NCI-H1092 treated with DMSO at 0.1 percent for 48 hours (cell line): ENCODE results near the gene CPLANE1.

Experiments
- DNase-seq: peaks from one replicate; lab custom pipeline; 2025; lab: John Stamatoyannopoulos, UW

The CPLANE1 gene

DNA sequence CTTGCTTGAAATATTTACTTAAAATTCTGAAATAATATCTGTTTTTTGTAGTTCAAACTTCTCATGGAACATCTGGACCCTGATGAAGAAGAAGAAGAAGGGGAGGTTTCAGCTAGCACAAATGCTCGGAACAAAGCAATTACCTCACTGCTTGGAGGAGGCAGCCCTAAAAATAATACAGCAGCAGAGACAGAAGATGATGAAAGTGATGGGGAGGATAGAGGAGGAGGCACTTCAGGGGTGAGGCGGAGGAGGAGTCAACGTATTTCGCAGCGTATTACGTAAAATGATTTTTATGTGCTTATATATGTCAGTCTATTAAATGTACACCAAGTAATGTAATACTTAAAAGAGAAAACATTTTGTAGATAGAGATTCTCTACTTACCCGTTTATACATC is 185.4 kb downstream of the CPLANE1 start:
- DNase-seq = no peak

DNA sequence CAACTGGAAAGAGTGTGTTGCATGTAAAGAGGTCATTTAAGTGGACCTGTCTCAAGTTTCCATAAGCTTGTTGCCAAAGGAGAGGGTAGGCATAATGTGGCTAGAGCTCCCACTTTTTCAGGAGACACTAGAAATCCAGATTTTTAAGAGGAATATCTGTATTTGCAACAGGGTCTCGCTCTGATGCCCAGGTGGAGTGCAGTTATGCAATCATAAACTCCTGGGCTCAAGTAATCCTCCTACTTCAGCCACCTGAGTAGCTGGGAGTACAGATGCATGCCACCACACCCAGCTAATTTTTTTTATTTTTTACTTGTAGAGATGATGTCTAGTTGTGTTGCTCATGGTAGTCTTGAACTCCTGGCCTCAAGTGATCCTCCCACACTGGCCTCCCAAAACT is 189.1 kb downstream of the CPLANE1 start:
- DNase-seq = no peak

GRCh38 chr5:37056762-37057161 is 192.4 kb downstream of the CPLANE1 start:
- DNase-seq = no peak
